Duodenal mucosa (tissue), 2 donors: ENCODE results near the gene USP15.

Experiments
- H3K27ac ChIP-seq: one replicate; pipeline ENCODE4 v1.7.0; 2013; ENCODE audit warnings: low read depth, low read length
- H3K27me3 ChIP-seq, 2 donors: one replicate each; pipeline ENCODE4 v1.7.0; 2013; ENCODE audit warnings: low read length in 2 of 2, control low read depth in 1 of 2; ENCODE audit not compliant: insufficient read depth in 2 of 2, control insufficient read depth in 1 of 2
- H3K36me3 ChIP-seq, 2 donors: one replicate each; pipeline ENCODE4 v1.7.0; 2013; ENCODE audit warnings: low read length in 2 of 2, control low read depth in 1 of 2; ENCODE audit not compliant: insufficient read depth in 2 of 2, control insufficient read depth in 1 of 2
- H3K4me1 ChIP-seq, 2 donors: one replicate each; pipeline ENCODE4 v1.7.0; 2013; ENCODE audit warnings: low read length in 2 of 2, control low read depth in 1 of 2; ENCODE audit not compliant: insufficient read depth in 2 of 2, control insufficient read depth in 1 of 2
- H3K4me3 ChIP-seq, 2 donors: one replicate each; pipeline ENCODE4 v1.7.0; 2013; ENCODE audit warnings: low read length in 2 of 2, low read depth in 1 of 2
- H3K9ac ChIP-seq, 2 donors: one replicate each; pipeline ENCODE4 v1.7.0; 2013; ENCODE audit warnings: low read length in 2 of 2, low read depth in 1 of 2
- H3K9me3 ChIP-seq, 2 donors: one replicate each; pipeline ENCODE4 v1.7.0; 2013; ENCODE audit warnings: low read length in 2 of 2, control low read depth in 1 of 2; ENCODE audit not compliant: control insufficient read depth in 1 of 2

USP15 gene

GRCh38 chr12:62232143-62232729, 28.0 kb upstream of the USP15 start:
- Histone ChIP-seq H3K4me1 (no peaks in the 10 kb centered on the region), H3K9ac (no peak overlapping the region), H3K9me3 (no peaks in the 10 kb centered on the region), H3K36me3 (no peaks in the 10 kb centered on the region), H3K27me3 (no peaks in the 10 kb centered on the region), H3K4me3 (no peak overlapping the region), H3K27ac (no peak overlapping the region)

- no peak overlapping the region for H3K9ac ChIP-seq
- no peaks in the 10 kb centered on the region for H3K4me1 ChIP-seq
- H3K4me3 ChIP-seq: no peak overlapping the region
- H3K9me3 ChIP-seq: no peaks in the 10 kb centered on the region
- no peaks in the 10 kb centered on the region for H3K27me3 ChIP-seq
- H3K27ac ChIP-seq: no peak overlapping the region
- H3K36me3 ChIP-seq: no peaks in the 10 kb centered on the region
Observed at GRCh38 chr12:62233805-62234204, 26.4 kb upstream of the USP15 start.

DNA sequence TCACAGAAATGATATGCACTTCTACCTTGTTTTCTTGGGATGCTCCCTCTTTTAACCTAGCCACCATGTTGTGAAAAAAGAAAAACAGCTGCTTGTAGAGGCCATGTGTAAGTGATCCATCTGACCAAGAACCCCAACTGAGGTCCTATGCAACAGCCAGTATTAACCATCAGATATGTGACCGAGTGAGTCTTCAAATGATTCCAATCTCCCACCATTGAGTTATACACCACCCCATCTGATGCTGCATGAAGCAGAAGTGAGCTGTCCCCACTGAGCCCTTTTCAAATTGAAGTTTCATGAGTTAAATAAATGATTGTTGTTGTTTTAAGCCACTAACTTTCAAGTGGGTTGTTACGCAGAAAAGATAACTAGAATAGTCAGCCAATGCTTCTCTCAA, 20.6 kb upstream of the USP15 start:
- no peaks in the 10 kb centered on the region for H3K27me3 ChIP-seq
- no peaks in the 10 kb centered on the region for H3K4me1 ChIP-seq
- no peak overlapping the region for H3K4me3 ChIP-seq
- no peak overlapping the region for H3K9ac ChIP-seq
- no peak overlapping the region for H3K27ac ChIP-seq
- no peaks in the 10 kb centered on the region for H3K9me3 ChIP-seq
- no peaks in the 10 kb centered on the region for H3K36me3 ChIP-seq

GRCh38 chr12:62247281-62248045, 12.7 kb upstream of the USP15 start:
- H3K27ac ChIP-seq: no peak overlapping the region
- no peaks in the 10 kb centered on the region for H3K27me3 ChIP-seq
- H3K9ac ChIP-seq: no peak overlapping the region
- H3K36me3 ChIP-seq: no peaks in the 10 kb centered on the region
- peaks cover 0 to 3% of the 10 kb centered on the region in 2 donors for H3K4me1 ChIP-seq
- H3K4me3 ChIP-seq: no peak overlapping the region
- no peaks in the 10 kb centered on the region for H3K9me3 ChIP-seq

- peaks cover 0 to 3% of the 10 kb centered on the region in 2 donors for H3K4me1 ChIP-seq
- no peak overlapping the region for H3K4me3 ChIP-seq
- H3K9ac ChIP-seq: no peak overlapping the region
- H3K27ac ChIP-seq: no peak overlapping the region
- H3K27me3 ChIP-seq: no peaks in the 10 kb centered on the region
- no peaks in the 10 kb centered on the region for H3K9me3 ChIP-seq
- no peaks in the 10 kb centered on the region for H3K36me3 ChIP-seq
Observed at GRCh38 chr12:62248873-62249272, 11.3 kb upstream of the USP15 start.

GRCh38 chr12:62249419-62249818, 10.8 kb upstream of the USP15 start:
- Histone ChIP-seq H3K27ac (no peak overlapping the region), H3K9ac (no peak overlapping the region), H3K4me3 (no peak overlapping the region), H3K36me3 (no peaks in the 10 kb centered on the region), H3K4me1 (peaks cover 0 to 3% of the 10 kb centered on the region in 2 donors), H3K27me3 (no peaks in the 10 kb centered on the region), H3K9me3 (no peaks in the 10 kb centered on the region)

- Histone ChIP-seq H3K9me3 (no peaks in the 10 kb centered on the region), H3K27me3 (no peaks in the 10 kb centered on the region), H3K4me3 (no peak overlapping the region), H3K9ac (no peak overlapping the region), H3K36me3 (no peaks in the 10 kb centered on the region), H3K27ac (no peak overlapping the region), H3K4me1 (peaks cover 0 to 3% of the 10 kb centered on the region in 2 donors)
Observed at GRCh38 chr12:62250671-62251608, 9.3 kb upstream of the USP15 start.

GRCh38 chr12:62251609-62251958, 8.6 kb upstream of the USP15 start:
- Histone ChIP-seq H3K27me3 (no peaks in the 10 kb centered on the region), H3K4me3 (no peak overlapping the region), H3K9ac (no peak overlapping the region), H3K27ac (no peak overlapping the region), H3K36me3 (no peaks in the 10 kb centered on the region), H3K4me1 (peaks cover 0 to 3% of the 10 kb centered on the region in 2 donors), H3K9me3 (no peaks in the 10 kb centered on the region)

DNA sequence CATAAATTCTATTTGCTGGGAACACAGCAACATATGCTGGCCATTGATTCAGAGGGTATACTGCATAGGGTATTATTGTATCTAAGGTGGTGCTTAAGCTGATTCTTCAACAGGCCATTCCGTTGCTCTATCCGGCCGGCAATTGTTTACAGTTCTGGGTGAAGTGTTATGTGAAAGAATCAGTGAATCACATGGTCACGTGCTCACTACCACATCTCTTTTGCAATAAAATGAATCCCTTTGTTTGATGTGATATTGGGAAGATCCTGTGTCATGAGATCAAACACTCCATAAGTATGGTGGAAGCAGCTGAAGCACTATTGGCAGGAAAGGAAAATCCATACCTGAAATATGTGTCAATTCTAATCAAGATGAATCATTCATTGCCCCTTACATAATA, 7.6 kb upstream of the USP15 start:
- Histone ChIP-seq H3K4me1 (peaks cover 0 to 3% of the 10 kb centered on the region in 2 donors), H3K36me3 (no peaks in the 10 kb centered on the region), H3K9me3 (no peaks in the 10 kb centered on the region), H3K9ac (no peak overlapping the region), H3K27ac (no peak overlapping the region), H3K4me3 (no peak overlapping the region), H3K27me3 (no peaks in the 10 kb centered on the region)

DNA sequence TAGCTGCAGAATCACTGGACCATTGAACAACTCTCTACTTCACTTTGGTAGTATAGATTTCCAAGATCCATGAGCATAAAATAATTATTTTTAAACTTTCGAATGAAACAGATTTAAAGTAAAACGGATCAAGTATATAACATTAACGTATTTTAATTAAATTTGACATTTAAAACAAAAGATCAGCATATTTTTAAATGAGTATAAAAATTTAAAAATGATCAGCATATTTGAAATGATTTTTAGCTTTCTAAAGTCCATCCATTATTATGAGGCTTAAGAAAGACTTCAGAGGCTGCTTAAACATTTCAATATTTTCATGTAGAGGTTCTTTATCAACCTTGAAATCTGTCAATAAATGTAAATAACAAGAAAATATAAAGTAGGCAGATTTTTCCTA, 5.2 kb upstream of the USP15 start:
- Histone ChIP-seq H3K9ac (no peak overlapping the region), H3K36me3 (no peaks in the 10 kb centered on the region), H3K27me3 (no peaks in the 10 kb centered on the region), H3K4me3 (no peak overlapping the region), H3K4me1 (peaks cover 5 to 13% of the 10 kb centered on the region in 2 donors), H3K9me3 (no peaks in the 10 kb centered on the region), H3K27ac (no peak overlapping the region)
